NT2/D1 (cell line): Measurements from ENCODE around the gene MCTS1.

Experiments
- SUZ12 ChIP-seq: IDR thresholded peaks from 2 replicates; pipeline ENCODE4 v1.6.1; 2011; ENCODE audit not compliant: insufficient read length, insufficient read depth; ENCODE audit errors: extremely low read depth
- ZNF274 ChIP-seq: IDR thresholded peaks from 2 replicates; pipeline ENCODE4 v1.6.1; 2011; ENCODE audit warnings: mild to moderate bottlenecking, low read depth, low read length

DNA sequence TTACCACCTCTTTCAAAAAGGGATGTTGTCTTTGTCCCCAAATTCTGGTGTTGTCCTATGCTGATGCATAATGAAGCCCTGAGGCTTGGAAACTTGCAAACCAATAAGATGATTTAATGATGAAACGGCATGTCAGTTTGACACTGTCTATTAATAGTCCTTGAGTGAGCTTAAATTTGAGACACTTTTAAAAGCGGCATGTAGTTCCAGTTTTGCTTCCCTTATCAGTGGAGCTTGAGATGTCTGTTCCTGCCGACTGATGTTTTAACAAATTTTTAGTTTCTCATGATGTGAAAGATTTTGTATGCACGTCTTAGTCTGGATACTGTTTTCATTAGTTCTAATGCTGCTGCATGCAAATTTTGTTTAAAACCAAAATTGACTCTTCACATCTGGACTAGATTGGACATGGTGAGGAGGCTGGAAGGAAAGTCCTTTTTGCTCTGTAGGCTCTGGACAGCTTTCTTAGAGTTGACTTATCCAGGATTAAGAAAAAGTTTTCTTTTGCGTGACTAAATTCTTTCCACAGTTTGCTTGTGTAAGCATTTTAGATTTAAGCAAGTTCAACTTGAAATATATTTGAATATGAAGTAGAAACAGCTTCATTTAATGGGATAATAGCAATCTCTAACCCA lies 14.2 kb downstream of the MCTS1 start:
- TF ChIP-seq SUZ12: no peak
- no peak for TF ChIP-seq ZNF274
